Measurements from ENCODE around the gene ADARB1.

DNA sequence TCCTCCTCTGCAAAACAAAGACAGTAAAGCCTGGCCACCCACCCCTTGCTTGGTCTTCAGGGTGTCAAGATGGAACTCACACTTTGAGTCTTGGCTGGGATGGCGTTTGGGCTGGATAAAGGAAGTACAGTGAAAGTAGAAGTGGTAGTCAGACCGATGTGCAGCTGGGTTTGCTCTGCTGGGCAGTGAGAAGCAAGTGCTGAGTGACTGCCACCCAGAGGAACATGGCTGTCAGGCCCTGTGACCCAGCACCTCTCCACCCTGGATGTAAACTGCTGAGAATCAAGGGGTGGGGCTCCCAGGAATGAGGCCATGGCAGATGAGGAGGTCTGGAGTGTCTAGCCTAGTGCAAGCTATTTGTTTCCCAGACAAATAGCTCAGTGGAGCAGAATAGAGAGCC is 162.1 kb downstream of the ADARB1 start:
- no peak for TF ChIP-seq CTCF (IDR thresholded peaks at IDR 0.05; ENCODE audit: poor library complexity)
- no peak for TF ChIP-seq EZH2phosphoT487 (IDR thresholded peaks at IDR 0.05; ENCODE audit: low read depth, severe bottlenecking, unreplicated experiment)
